Brain pericyte (primary cell): ENCODE data around the gene ASCL5.
A peak's percentile ranks its signal among the peaks of the same experiment; 100 is the strongest.

Experiments
- DNase-seq: peaks from one replicate; pipeline ENCODE4 v3.0.0-alpha.2; 2012; ENCODE audit warnings: low read depth, low spot score

ASCL5 gene

GRCh38 chr1:201153474-201154388, 26.7 kb upstream of the ASCL5 start:
- no peak for DNase-seq

- no peak for DNase-seq
These were observed 22.4 kb upstream of the ASCL5 start for GRCh38 chr1:201149400-201149799.

- no peak for DNase-seq
These were observed 20.5 kb upstream of the ASCL5 start for GRCh38 chr1:201147396-201148015.

GRCh38 chr1:201146626-201147390, 19.8 kb upstream of the ASCL5 start:
- no peak for DNase-seq

GRCh38 chr1:201145816-201146215, 18.8 kb upstream of the ASCL5 start:
- no peak for DNase-seq

GRCh38 chr1:201145132-201145531, 18.1 kb upstream of the ASCL5 start:
- DNase-seq: no peak

GRCh38 chr1:201144701-201145100, 17.7 kb upstream of the ASCL5 start:
- DNase-seq: no peak

- no peak for DNase-seq
These were observed 17.0 kb upstream of the ASCL5 start for GRCh38 chr1:201143726-201144635.

- DNase-seq: no peak
These were observed 16.1 kb upstream of the ASCL5 start for GRCh38 chr1:201142849-201143725.

GRCh38 chr1:201142011-201142848, 15.2 kb upstream of the ASCL5 start:
- DNase-seq: no peak

- DNase-seq: no peak
These were observed 14.4 kb upstream of the ASCL5 start for GRCh38 chr1:201141418-201141817.

GRCh38 chr1:201140941-201141260, 13.9 kb upstream of the ASCL5 start:
- DNase-seq: no peak

GRCh38 chr1:201140235-201140940, 13.4 kb upstream of the ASCL5 start:
- no peak for DNase-seq

- no peak for DNase-seq
These were observed 12.8 kb upstream of the ASCL5 start for GRCh38 chr1:201139756-201140155.

GRCh38 chr1:201139306-201139705, 12.3 kb upstream of the ASCL5 start:
- no peak for DNase-seq

- no peak for DNase-seq
These were observed 11.4 kb upstream of the ASCL5 start for GRCh38 chr1:201138311-201138840.

GRCh38 chr1:201137579-201138310, 10.8 kb upstream of the ASCL5 start:
- DNase-seq: peak; percentile 46

- no peak for DNase-seq
These were observed 10.0 kb upstream of the ASCL5 start for GRCh38 chr1:201137024-201137392.
